HG03439 (cell line): ENCODE results near the gene CCDC141.

Source experiments
- ATAC-seq: cut with Tn5 transposase; IDR thresholded peaks from one replicate; pipeline ENCODE4 v1.9.1; 2021; ENCODE audit warnings: mild to moderate bottlenecking, moderate library complexity; ENCODE audit not compliant: unreplicated experiment

The CCDC141 gene

GRCh38 chr2:178913049-178913441 is 136.9 kb downstream of the CCDC141 start:
- no peak for ATAC-seq

DNA sequence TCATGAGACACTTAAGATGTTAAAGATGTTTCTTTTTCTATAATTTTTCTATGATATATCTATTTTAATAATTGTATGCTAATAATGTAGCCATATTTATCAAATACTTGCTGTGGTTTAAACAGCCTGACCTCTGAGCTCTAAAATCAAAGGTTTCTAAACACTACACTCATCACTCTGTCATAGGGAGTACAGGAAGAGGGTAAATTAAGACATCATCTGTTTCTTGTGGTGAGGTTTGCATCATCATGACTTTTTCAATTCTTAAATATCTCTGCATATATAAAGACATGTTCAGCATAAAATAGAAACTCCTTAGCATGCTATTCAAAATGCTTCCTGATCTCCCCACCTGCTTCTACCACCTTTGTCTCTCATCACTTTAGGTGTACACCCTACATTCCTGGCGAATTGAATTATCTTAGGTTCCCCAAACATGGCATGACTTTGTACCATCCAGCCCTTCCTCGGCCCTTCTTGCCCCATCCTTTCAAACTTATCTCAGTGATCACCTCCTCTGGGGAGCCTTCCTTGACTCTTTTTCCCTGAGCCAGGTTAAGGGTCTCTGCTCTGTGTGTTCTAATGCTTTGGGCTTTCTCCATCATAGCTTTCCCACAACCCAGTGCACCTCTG is 137.4 kb downstream of the CCDC141 start:
- no peak for ATAC-seq

DNA sequence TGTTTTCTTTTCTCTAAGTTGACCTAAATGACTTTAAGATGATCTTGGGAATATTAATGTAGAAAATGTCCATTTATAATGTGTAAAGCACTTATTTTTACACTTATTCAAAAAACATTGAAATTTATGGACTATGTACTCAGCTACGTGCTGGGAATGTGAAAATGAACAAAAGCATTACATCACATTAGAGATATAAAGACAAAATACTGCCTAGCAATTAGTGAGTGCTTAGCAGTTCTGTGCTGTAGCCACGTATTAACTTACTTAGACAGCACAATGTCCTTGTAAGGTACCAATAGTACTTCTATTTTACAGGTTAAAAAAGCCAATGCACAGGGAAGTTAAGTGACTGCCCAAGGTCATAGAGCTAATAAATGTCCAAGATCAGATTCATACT is 138.9 kb downstream of the CCDC141 start:
- ATAC-seq = no peak

GRCh38 chr2:178910005-178910404 is 139.9 kb downstream of the CCDC141 start:
- no peak for ATAC-seq

GRCh38 chr2:178909507-178909906 is 140.4 kb downstream of the CCDC141 start:
- no peak for ATAC-seq

- no peak for ATAC-seq
Observed at GRCh38 chr2:178908810-178909209, 141.1 kb downstream of the CCDC141 start.

DNA sequence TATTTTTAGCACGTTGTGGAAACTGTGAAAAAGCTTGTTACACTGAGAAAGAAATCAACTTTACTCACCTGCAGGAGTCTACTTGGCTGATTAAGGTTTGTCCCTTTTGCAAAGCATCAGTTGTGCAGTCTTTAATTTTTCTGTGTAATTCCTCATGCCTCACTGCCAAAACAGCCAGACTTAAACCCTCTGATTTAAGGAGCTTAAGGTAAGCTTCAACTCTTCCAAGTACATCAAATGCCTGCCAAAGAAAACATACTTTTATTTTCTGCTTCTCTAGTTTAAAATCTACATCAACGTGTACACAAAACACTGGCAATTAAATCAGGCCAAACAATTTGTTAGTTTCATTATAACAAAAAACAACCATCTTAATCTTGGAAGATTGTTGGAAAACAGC is 144.7 kb downstream of the CCDC141 start:
- no peak for ATAC-seq

DNA sequence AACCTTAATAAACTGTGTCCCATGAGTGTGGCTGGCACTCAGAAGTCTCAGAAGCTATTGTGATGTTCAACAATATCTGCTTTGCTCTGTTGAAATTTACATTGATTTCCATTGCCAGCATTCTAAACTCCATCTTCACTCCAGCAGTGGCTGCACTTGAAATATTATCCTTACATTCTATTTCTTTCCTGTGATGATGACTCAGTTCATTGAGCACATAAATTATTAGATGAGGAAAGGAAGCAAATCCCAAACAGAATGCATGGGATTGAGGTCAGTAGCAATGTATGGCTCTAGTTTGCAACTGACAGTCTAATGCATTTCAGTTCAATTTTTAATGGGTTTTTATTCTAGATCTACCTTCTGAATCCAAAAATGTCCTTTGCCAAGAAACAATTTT is 150.3 kb downstream of the CCDC141 start:
- no peak for ATAC-seq

GRCh38 chr2:178895872-178896271 is 154.1 kb downstream of the CCDC141 start:
- no peak for ATAC-seq

DNA sequence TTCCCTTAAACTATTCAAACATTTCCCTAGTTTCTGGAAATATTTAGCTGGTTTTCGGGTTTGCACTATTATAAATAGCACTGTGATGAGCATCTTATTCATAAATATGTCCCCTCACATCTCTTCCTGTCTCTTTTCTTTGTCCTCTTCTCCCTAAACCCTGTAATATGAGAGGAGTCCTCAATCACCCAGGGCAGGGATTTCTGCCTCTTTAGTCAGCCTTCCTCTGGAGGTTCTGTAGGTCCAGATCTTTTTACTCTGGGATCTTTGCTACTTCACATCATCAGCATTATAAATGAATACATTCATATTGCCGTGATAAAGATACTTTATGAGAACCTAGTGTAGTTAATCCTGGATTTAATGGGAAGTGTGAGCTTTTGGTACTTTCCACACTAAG is 154.8 kb downstream of the CCDC141 start:
- no peak for ATAC-seq

- no peak for ATAC-seq
Observed at GRCh38 chr2:178892751-178893625, 156.9 kb downstream of the CCDC141 start.

- ATAC-seq = no peak
Observed at GRCh38 chr2:178891959-178892485, 157.9 kb downstream of the CCDC141 start.

DNA sequence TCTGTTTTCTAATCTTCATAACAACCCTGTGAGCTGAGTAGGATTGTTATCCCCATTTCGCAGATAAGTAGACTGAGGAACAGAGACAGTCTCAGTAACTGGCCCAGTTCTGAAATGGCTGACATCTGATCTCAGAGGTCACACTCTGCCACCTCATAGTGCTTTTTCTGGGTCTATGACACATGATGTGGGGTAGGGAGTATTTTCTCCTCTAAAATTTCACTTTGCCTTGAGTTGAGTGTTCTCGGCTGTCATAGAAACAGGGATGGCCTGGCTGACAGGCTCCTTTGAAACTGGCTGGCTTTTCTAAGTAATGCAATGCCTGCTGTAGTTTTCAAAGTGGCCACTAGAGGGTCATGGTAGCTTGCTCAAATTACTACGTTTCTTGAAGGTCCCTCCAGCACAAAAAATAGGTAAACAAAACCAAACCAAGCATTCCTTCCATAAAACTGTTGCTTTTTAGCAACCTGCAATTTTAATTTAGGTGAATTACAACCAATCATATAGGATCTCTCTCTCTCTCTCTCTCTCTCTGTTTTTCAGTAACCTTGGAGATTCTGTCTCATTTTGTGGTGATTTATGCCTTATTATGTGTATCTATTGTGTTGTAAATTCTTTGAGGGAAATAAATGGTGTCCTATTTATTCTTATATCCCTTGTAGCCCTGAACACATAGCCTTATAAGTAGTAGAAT is 158.5 kb downstream of the CCDC141 start:
- peak; percentile 84 for ATAC-seq

DNA sequence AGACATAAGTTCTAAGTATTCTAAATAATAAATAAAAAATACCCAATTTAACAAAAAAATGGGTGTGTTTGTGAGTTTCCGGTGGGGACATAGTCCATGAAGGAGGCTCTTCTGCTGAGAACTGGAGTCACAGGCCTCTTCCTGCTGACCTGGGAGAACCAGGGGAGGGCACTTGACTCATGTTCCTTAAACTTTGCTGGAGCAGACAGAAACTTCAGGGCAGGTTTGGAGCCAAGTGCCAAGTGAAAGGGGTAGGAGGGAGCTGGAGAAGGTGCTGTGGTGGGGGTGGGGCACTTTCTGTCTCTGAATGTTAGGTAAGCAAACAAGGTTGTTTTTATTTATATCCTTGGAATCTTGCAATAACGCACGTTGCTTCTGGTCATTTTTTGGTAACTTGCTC is 163.9 kb downstream of the CCDC141 start:
- ATAC-seq = no peak

GRCh38 chr2:178884440-178884839 is 165.5 kb downstream of the CCDC141 start:
- ATAC-seq = no peak

DNA sequence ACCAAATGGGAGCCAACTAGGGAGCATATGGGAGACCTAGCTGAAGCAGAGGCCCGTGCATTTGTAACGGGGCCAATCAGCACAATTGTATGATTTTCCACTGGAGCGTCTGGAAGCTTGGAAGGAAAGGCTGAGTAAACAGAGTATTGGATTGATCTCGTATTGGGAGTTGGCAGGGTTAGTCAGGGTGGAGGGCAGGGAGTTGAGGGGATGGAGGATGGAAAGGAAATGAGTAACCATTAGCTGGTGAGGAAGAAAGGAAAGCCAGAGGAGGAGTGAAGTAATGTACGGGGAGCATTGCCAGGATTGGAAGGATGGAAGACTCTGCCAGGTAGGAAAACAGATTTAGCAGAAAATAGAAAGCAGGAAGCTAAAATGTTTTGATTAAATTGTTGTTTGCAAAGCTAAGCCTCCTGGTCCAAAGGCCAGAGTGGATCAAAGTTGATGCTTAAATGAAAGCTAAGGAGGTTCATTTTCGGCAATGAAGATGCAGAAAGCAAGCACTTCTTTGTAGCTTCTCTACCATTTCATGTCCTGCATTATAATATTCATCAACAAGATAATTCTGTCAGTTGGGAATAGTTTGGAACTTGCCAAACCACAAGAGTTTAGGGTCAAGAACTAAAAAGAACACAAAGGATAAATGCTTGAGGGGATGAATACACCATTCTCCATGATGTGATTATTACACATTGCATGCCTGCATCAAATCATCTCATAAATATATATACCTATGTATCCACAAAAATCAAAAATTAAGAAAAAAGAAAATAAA is 167.1 kb downstream of the CCDC141 start:
- no peak for ATAC-seq

DNA sequence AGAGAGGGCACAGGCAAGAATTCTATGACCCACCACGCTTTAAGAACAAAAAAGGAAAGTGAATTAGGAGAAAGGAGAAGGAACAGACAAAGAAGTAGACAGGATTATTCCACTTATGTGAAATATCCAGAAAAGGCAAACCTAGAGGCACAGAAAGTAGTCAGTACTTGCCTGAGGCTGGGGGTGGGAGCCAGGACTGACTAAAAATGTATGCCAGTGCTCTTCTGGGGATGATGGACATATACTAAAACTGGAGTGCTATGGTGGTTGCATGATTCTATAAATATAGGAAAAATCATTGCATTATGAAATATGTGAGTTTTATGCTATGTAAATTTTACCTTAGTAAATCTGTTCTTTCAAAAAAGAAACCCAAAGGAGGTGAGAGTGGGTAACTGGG is 168.9 kb downstream of the CCDC141 start:
- no peak for ATAC-seq

DNA sequence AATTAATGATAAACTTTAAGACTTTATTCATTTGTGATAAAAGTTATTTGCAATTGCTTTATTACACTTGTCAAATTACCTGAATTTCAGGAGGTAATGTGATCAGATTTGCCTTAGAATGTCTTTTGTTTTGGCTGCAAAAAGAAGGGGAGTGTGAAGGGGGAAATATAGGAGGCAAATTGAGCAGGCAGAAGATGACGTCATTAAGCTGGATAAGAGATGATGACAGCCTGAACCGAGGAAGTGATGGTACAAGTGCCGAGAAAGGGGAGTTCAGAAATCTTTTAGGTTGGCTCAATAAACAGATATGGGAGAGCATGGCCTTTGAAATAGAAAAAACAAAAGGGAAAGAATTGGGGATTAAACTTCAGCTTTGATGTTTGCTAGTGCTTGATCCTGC is 169.7 kb downstream of the CCDC141 start:
- ATAC-seq = no peak

DNA sequence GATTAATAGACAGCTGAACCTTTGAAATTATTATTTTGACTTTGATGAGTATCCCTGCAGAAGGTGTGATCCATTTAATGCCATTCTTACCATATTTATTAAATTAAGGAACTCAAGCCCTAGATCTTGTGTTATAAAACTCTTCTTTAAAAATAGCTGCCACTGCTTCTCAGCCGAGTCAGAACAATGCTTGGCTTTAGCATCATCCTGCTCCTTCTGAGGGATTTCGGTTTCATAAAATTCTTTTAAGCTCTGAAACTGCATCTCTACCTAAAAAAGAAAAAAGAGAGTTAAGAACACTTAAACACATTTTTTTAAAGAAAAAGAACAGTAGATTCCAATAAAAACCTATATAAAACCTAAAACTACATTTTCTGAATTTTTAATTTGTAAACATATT is 172.1 kb downstream of the CCDC141 start:
- no peak for ATAC-seq

GRCh38 chr2:178874529-178875240 is 175.3 kb downstream of the CCDC141 start:
- no peak for ATAC-seq
